Measurements from ENCODE around the gene ZFP69.
A peak's percentile ranks its signal among the peaks of the same experiment; 100 is the strongest.

ZFP69 gene

DNA sequence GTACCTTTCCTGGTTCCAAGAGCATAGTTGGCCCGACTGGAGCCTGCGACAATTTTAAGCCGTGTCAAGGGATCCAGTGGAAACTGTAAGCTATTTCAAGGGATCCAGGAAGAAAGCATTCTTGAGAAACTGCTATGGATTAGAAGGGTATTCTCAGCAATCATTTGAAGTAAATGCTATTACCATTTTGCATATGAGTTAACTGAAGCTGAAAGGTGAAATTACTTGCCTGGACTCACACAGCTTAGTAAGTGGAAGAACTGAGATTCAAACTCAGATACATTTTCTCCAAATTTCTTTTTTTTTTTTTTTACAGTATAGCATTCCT is 54.9 kb downstream of the ZFP69 start:
- TF ChIP-seq, protein P1, sequence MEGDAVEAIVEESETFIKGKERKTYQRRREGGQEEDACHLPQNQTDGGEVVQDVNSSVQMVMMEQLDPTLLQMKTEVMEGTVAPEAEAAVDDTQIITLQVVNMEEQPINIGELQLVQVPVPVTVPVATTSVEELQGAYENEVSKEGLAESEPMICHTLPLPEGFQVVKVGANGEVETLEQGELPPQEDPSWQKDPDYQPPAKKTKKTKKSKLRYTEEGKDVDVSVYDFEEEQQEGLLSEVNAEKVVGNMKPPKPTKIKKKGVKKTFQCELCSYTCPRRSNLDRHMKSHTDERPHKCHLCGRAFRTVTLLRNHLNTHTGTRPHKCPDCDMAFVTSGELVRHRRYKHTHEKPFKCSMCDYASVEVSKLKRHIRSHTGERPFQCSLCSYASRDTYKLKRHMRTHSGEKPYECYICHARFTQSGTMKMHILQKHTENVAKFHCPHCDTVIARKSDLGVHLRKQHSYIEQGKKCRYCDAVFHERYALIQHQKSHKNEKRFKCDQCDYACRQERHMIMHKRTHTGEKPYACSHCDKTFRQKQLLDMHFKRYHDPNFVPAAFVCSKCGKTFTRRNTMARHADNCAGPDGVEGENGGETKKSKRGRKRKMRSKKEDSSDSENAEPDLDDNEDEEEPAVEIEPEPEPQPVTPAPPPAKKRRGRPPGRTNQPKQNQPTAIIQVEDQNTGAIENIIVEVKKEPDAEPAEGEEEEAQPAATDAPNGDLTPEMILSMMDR (conservative IDR thresholded peaks at IDR 0.05; ENCODE audit: low read depth) = no peak
- CTCF ChIA-PET = interaction anchor here (0.7 to 1.6 kb wide), 10 partner anchors 9 to 293 kb away, joined by 3 to 11 read pairs (median 5); no protein-coding TSS in a partner anchor
- H3K27ac ChIP-seq = peak overlapping the region; percentile 82
- DNase-seq (ENCODE audit: low spot score) = no peak
- POLR2A ChIA-PET (ENCODE audit: low non-redundant PET) = no interaction called here

DNA sequence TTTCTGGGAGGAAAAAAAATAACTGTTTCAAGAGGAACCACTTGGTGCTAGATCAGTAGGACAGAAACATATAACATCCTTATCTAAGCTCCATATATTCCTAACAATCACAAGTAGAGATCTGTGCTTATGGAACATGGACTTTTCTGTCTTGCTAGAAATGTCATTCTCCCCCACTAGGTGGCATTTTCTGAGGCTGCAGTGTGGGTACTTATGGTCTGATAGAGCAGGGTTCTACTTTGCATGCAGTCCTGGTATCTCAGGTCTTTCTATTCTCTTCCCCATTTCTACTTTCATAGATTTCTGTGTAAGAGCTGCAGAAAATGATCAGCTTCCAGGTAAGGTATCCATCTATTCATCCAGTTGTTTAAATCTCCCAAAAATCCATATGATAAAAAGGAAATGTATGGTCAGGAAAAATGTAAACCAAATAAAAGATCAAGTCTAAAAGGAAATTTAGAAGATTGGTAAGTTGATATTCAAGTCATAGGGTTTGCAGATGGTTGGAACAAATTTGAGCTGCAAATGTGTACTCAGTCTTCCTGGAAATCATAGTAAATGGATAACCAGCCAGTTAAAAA is 55.8 kb downstream of the ZFP69 start:
- ChIA-PET POLR2A (ENCODE audit: low non-redundant PET) (no interaction called here), CTCF (interaction anchor here (0.6 to 1.6 kb wide), 16 partner anchors 8 to 501 kb away, joined by 3 to 11 read pairs (median 4); no protein-coding TSS in a partner anchor)
- TF ChIP-seq, protein P1 (conservative IDR thresholded peaks at IDR 0.05; ENCODE audit: low read depth) = peak; percentile 69
- no peak overlapping the region for H3K27ac ChIP-seq
- peak; percentile 57 for DNase-seq (ENCODE audit: low spot score)

DNA sequence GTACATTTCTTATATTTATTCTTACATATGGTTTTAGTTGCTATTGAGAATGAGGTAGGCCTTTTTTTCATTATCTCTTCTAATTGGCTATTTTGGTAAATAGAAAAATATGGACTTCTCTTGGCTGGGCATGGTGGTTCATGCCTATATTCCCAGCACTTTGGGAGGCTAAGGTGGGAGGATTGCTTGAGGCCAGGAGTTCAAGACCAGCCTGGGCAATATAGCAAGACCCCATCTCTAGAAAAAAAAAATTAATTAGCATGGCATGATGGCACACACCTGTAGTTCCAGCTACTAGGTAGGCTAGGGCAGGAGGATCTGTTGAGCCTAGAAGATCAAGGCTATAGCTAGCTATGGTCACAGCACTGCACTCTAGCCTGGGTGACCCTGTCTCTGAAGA is 57.5 kb downstream of the ZFP69 start:
- ChIA-PET POLR2A (ENCODE audit: low non-redundant PET) (no interaction called here), CTCF (interaction anchor here (0.7 kb wide), 1 partner anchor 96 kb away, joined by 6 read pairs; no protein-coding TSS in a partner anchor)
- no peak for DNase-seq (ENCODE audit: low spot score)

DNA sequence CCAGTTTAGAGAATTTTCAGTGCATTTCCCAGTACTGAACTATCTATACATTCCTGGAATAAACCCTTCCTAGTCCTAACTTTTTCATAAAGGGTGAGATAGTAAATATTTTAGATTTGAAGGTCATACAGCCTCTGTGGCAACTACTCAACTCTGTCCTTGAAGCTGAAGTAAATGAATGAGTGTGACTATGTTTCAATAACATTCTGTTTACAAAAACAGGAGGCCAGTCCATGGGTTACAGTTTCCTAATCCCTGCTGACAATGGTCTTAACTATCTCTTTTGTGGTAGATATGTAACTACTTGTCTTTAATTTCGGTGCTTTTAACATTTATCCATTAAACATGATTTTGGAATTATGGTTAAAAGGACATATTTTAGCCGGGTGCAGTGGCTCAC is 58.6 kb downstream of the ZFP69 start:
- no peak for DNase-seq (ENCODE audit: low spot score)
- POLR2A ChIA-PET (ENCODE audit: low non-redundant PET) = no interaction called here
- CTCF ChIA-PET = interaction anchor here (0.6 kb wide), 1 partner anchor 44 kb away, joined by 3 read pairs; no protein-coding TSS in a partner anchor
- TF ChIP-seq, protein P1 (conservative IDR thresholded peaks at IDR 0.05; ENCODE audit: low read depth) = no peak
- H3K27ac ChIP-seq = no peak overlapping the region

More for the DNA sequence above, 57.5 kb downstream of the ZFP69 start:
- TF ChIP-seq, protein P1 (conservative IDR thresholded peaks at IDR 0.05; ENCODE audit: low read depth) = no peak
- no peak overlapping the region for H3K27ac ChIP-seq

- TF ChIP-seq, protein P1 (conservative IDR thresholded peaks at IDR 0.05; ENCODE audit: low read depth) = no peak
- POLR2A ChIA-PET (ENCODE audit: low non-redundant PET) = no interaction called here
- no peak overlapping the region for H3K27ac ChIP-seq
- CTCF ChIA-PET = interaction anchor here (0.6 kb wide), 1 partner anchor 9 kb away, joined by 3 read pairs; no protein-coding TSS in a partner anchor
- no peak for DNase-seq (ENCODE audit: low spot score)
These were observed 62.2 kb downstream of the ZFP69 start for GRCh38 chr1:40539338-40539737.
